ENCODE data around the gene CAPN1.

The CAPN1 gene

GRCh38 chr11:65204646-65205601, 23.2 kb downstream of the CAPN1 start:
- DNase-seq, result peak; percentile 22

- no peak for DNase-seq
These were observed 23.9 kb downstream of the CAPN1 start for GRCh38 chr11:65205602-65205967.

DNA sequence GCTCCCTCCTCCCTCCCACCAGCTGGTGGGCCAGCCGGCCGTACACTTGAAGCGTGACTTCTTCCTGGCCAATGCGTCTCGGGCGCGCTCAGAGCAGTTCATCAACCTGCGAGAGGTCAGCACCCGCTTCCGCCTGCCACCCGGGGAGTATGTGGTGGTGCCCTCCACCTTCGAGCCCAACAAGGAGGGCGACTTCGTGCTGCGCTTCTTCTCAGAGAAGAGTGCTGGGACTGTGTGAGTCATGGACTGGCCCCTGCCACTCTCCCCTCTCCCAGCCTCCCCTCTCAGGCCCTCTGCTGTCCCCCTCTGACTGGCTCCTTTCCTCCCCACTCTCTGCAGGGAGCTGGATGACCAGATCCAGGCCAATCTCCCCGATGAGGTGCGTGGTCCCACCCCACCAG, 24.7 kb downstream of the CAPN1 start:
- no peak for DNase-seq

GRCh38 chr11:65206901-65207300, 25.2 kb downstream of the CAPN1 start:
- DNase-seq, result no peak

- no peak for DNase-seq
These were observed 26.4 kb downstream of the CAPN1 start for GRCh38 chr11:65207918-65208784.

- no peak for DNase-seq
These were observed 27.3 kb downstream of the CAPN1 start for GRCh38 chr11:65208785-65209710.

- no peak for DNase-seq
These were observed 28.1 kb downstream of the CAPN1 start for GRCh38 chr11:65209711-65210360.

- no peak for DNase-seq
These were observed 28.6 kb downstream of the CAPN1 start for GRCh38 chr11:65210361-65210731.

DNA sequence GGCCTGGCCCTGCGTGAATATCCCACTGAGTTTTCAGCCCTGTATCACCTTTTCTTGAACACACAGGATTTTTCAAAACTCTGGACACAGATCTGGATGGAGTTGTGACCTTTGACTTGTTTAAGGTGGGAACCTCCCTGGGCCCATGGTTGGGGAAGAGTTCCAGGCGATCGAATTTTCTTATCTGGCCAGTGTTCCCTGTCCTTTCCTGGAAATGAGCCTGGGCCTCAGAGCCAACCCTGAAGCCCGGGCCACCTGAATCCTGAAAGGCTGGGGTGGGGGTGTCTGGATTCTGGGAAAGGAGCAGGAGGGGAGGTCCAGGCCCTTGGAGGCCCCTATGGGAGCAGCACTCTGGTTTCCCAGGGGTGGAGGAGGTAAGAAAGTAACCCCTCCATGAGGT, 29.0 kb downstream of the CAPN1 start:
- DNase-seq, result no peak

- no peak for DNase-seq
These were observed 29.8 kb downstream of the CAPN1 start for GRCh38 chr11:65211293-65212105.

DNA sequence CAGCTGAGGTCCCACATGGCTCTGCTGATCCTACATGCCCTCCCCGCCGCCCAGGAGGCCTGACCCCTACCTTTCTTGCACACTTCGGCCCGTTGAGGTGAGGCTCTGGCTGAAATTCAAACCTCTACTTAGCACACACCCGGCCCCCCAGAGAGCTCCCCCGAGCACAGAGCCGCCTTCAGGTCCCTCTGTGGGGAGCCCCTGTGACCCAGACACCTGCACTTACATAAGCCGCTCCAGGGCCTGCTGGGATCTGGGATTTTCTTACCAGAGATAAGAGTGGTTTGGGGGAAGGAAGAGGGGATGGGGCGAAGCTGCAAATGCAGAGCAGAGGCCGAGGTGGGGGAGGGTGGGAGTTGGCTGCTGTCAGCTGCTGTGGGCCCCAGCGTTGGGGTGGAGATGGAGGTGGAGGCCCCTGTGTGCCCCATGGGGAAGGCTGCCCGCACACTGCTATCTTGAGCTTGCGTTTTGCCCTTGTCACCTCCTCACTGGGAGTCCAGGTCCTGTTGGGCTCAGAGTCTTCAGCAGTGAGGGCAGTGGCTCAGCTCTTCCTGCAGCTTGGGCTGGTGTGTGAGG, 30.6 kb downstream of the CAPN1 start:
- no peak for DNase-seq

DNA sequence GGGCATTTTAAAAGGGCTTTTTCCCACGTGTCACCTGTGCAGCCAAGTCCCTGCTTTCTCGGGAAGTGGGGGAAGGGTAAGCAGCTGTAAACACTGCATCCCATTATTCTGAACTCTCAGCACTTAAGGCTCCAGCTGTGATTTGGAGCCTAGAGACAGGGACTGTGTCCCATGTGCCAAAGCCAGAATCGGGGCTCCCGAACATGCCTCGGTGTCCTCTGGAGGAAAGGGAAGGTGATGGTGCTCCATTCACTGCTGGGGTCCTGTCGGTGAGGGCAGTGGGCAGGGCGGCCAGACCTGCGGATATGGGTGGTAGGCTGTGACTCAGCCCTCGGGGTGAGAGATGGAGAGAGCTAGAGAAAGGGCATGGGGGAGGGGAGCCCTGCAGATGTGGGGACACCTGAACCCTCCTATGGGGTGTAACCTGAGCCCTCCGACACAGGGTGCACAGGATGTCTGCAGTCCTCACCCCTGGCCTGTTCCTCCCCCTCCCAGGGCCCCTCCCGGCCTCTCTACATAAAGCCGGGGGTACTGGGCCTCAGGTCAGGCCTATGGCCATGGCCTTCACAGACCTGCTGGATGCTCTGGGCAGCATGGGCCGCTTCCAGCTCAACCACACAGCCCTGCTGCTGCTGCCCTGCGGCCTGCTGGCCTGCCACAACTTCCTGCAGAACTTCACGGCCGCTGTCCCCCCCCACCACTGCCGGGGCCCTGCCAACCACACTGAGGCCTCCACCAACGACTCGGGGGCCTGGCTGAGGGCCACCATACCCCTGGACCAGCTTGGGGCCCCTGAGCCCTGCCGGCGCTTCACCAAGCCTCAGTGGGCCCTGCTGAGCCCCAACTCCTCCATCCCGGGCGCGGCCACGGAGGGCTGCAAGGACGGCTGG, 31.8 kb downstream of the CAPN1 start:
- DNase-seq, result no peak

GRCh38 chr11:65214212-65214845, 32.6 kb downstream of the CAPN1 start:
- no peak for DNase-seq

DNA sequence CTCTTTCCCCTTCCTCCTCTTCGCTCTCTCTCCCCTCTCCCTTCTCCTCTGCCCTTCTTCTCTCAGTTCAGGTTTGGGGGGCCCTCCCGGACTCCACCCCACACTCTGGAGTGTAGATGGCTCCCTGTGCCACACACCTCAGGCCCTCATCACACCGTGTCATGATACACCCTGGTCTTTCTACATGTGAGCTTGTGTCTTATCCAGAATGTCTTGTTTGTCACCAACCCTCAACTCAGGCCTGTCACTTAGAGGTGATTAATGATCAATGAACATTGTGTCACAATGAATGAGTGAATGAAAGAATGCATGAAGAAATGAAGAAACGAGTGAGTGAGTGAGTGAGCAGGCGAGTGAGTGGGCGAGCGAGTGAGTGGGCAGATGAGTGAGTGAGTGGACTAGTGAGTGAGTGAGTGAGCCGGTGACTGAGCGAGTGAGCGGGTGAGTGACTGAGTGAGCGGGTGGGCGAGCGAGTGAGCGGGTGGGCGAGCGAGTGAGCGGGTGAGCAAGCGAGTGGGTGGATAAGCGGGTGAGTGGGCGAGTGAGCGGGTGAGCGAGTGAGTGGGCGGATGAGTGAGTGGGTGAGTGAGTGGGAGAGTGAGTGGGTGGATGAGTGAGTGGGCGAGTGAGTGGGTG, 33.8 kb downstream of the CAPN1 start:
- DNase-seq, result peak; percentile 16

DNA sequence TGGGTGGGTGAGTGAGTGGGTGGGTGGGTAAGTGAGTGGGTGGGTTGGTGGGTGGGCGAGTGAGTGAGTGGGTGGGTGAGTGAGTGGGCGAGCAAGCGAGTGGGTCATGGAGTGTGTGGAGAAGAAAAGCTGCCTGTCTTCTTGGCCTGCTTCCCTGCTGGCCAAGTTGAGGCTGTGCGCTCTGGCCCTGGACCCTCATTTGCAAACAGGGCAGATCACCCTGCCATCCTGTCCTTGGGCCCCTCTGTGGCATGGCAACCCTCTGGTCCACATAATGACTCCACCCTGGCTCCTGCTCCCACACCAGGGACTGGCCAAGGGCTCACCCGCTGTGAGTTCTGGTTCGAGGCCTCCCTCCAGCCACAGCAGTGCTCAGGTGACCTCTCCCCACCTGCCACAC, 35.1 kb downstream of the CAPN1 start:
- DNase-seq, result no peak

- DNase-seq, result no peak
These were observed 36.0 kb downstream of the CAPN1 start for GRCh38 chr11:65217441-65218423.

DNA sequence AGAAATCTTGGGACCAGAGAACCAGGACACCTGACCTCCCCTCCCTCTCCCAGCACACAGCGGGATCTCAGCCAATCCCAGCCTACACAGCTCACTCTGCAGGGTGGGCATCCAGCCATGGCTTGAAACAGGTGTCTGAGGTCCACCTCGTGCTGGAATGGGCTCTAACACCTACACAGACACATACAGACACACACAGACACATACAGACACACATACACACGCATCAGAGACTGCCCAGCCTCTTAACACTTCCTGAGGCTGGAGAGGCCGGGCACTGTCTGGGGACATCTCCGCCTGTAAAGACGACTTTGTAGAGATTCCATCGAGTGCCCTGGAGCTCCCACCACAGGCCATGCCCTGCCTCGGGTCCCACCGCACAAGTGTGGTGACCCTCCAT, 36.7 kb downstream of the CAPN1 start:
- DNase-seq, result no peak

- DNase-seq, result peak; percentile 44
These were observed 38.1 kb downstream of the CAPN1 start for GRCh38 chr11:65219930-65220213.

Measured in inflammatory macrophage treated with lipopolysaccharide for 4 hours (primary cell).